ENCODE results near the gene TPM1.

DNA sequence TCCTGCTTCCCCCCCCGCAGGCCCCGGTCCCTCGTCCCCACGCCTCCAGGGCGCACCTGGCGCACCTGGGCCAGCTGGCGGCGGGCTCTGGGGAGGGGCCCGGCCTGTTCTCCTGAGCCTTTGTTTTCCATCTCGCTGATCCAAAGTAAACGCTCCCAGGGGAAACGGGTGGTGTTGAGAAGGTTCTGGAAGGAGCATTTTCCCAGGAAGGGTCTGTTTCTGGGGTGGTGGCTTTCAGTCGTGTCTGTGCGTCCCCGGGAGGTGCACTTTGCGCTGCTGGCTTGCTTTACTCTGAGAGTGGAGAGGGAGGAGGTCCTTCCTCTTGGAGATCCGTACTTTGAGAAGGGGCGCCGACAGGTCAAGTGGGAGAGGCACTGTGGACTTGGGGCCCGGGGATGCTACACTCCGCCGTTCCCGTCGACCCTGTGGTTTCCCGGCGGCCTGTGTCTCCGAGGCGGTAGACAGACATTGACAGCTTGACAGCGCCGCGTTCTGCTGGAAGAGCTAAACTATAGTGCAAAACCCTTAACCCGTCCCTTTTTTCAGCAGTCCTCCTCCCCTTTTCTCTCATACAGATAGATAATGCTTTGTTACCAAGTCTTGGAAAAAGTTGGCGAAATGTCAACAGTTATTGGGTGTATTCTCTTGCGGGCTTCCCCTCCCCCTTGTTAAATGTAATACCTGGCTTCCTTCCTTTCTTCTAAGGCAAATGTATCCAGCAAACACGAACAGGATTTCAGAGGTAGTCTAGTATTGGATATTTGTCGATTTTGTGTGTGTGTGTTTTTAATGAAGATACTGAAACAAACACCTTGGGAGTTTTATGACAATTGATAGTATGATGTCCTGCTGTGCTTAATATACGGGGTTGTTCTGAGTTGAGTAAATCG is 6.5 kb downstream of the TPM1 start:
- TF ChIP-seq CHD4 (IDR thresholded peaks at IDR 0.05; ENCODE audit: insufficient read depth, insufficient replicate concordance, low read depth, low read length, poor library complexity, severe bottlenecking): no peak
- TF ChIP-seq, protein P1, sequence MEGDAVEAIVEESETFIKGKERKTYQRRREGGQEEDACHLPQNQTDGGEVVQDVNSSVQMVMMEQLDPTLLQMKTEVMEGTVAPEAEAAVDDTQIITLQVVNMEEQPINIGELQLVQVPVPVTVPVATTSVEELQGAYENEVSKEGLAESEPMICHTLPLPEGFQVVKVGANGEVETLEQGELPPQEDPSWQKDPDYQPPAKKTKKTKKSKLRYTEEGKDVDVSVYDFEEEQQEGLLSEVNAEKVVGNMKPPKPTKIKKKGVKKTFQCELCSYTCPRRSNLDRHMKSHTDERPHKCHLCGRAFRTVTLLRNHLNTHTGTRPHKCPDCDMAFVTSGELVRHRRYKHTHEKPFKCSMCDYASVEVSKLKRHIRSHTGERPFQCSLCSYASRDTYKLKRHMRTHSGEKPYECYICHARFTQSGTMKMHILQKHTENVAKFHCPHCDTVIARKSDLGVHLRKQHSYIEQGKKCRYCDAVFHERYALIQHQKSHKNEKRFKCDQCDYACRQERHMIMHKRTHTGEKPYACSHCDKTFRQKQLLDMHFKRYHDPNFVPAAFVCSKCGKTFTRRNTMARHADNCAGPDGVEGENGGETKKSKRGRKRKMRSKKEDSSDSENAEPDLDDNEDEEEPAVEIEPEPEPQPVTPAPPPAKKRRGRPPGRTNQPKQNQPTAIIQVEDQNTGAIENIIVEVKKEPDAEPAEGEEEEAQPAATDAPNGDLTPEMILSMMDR (IDR thresholded peaks at IDR 0.05 in 2 of 3, conservative IDR thresholded peaks at IDR 0.05 in 1 of 3; ENCODE audit: insufficient read depth in 2 of 3, low read depth in 1 of 3, low read length in 3 of 3): peak in 2 of 3 experiments; percentile 16 to 21; a peak in 2 of 6 replicates
- TF ChIP-seq ZNF778 (CRISPR knock-in tag; IDR thresholded peaks at IDR 0.05): no peak
- TF ChIP-seq NBN (IDR thresholded peaks at IDR 0.05; ENCODE audit: low read depth): 0 out of 2 replicates have a peak, but pooled peaks have one; percentile 46
- TF ChIP-seq TAF1 (IDR thresholded peaks at IDR 0.05; ENCODE audit: control insufficient read depth, extremely low read depth, insufficient read depth, low read length, severe bottlenecking): no peak
- TF ChIP-seq POLR2A (conservative IDR thresholded peaks at IDR 0.05): no peak
- TF ChIP-seq ERF (CRISPR knock-in tag; IDR thresholded peaks at IDR 0.05): no peak
- no peak for TF ChIP-seq JUND (IDR thresholded peaks at IDR 0.05; ENCODE audit: borderline replicate concordance, low read depth, low read length)
- TF ChIP-seq JUND (tag; IDR thresholded peaks at IDR 0.05; ENCODE audit: borderline replicate concordance, low read depth, low read length): no peak
- TF ChIP-seq RAD21 (CRISPR knock-in tag; conservative IDR thresholded peaks at IDR 0.05 in 1 of 2, IDR thresholded peaks at IDR 0.05 in 1 of 2): no peak
- TF ChIP-seq FOXM1 (IDR thresholded peaks at IDR 0.05; ENCODE audit: low read depth): no peak
- TF ChIP-seq FOXM1 (CRISPR knock-in tag; IDR thresholded peaks at IDR 0.05; ENCODE audit: low read depth): no peak
- TF ChIP-seq EP300 (IDR thresholded peaks at IDR 0.05; ENCODE audit: low read length): no peak
- TF ChIP-seq, protein P2, sequence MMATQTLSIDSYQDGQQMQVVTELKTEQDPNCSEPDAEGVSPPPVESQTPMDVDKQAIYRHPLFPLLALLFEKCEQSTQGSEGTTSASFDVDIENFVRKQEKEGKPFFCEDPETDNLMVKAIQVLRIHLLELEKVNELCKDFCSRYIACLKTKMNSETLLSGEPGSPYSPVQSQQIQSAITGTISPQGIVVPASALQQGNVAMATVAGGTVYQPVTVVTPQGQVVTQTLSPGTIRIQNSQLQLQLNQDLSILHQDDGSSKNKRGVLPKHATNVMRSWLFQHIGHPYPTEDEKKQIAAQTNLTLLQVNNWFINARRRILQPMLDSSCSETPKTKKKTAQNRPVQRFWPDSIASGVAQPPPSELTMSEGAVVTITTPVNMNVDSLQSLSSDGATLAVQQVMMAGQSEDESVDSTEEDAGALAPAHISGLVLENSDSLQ (IDR thresholded peaks at IDR 0.05): peak; percentile 65
- TF ChIP-seq, protein P3, sequence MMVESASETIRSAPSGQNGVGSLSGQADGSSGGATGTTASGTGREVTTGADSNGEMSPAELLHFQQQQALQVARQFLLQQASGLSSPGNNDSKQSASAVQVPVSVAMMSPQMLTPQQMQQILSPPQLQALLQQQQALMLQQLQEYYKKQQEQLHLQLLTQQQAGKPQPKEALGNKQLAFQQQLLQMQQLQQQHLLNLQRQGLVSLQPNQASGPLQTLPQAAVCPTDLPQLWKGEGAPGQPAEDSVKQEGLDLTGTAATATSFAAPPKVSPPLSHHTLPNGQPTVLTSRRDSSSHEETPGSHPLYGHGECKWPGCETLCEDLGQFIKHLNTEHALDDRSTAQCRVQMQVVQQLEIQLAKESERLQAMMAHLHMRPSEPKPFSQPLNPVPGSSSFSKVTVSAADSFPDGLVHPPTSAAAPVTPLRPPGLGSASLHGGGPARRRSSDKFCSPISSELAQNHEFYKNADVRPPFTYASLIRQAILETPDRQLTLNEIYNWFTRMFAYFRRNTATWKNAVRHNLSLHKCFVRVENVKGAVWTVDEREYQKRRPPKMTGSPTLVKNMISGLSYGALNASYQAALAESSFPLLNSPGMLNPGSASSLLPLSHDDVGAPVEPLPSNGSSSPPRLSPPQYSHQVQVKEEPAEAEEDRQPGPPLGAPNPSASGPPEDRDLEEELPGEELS (CRISPR knock-in tag; IDR thresholded peaks at IDR 0.05; ENCODE audit: borderline replicate concordance): no peak
- no peak for TF ChIP-seq MITF (IDR thresholded peaks at IDR 0.05)
